NCI-H460 (cell line): Measurements from ENCODE around the gene SCYGR1. TPM values are rescaled to one million over a fixed set of nuclear protein-coding genes. Genes with fewer than 3 reads are reported as not detected.
"Not testable (repeated sequence)": the region's sequence is repeated elsewhere in the genome, so short reads cannot be mapped to it uniquely, and the experiment has no call there.

Source experiments
- DNase-seq: peaks from one replicate; pipeline ENCODE4 v3.0.0-alpha.2; 2016; ENCODE audit warnings: low read depth; ENCODE audit errors: extremely low read depth
- total RNA-seq: library from RNA; depleted of rRNA; stranded (reverse); fragments of >200 nt; shearing (Covaris generic); gene quantifications from 2 replicates; pipeline ENCODE4 v1.2.3, GENCODE V29; 2014

Gene SCYGR1
- total RNA-seq, 1 experiment from 2014 or later = not detected

GRCh38 chr2:227374158-227374557, 13.6 kb downstream of the SCYGR1 start:
- peak; percentile 96 for DNase-seq

GRCh38 chr2:227373389-227373788, 14.4 kb downstream of the SCYGR1 start:
- DNase-seq = no peak

- peak; percentile 92 for DNase-seq
Measured at GRCh38 chr2:227370791-227371312, 16.9 kb downstream of the SCYGR1 start.

- DNase-seq = peak; percentile 85
Measured at GRCh38 chr2:227370092-227370491, 17.7 kb downstream of the SCYGR1 start.

GRCh38 chr2:227368574-227368973, 19.2 kb downstream of the SCYGR1 start:
- DNase-seq = no peak

GRCh38 chr2:227367427-227367795, 20.3 kb downstream of the SCYGR1 start:
- DNase-seq = no peak

- peak; percentile 100 for DNase-seq
Measured at GRCh38 chr2:227366769-227367426, 20.9 kb downstream of the SCYGR1 start.

- DNase-seq = no peak
Measured at GRCh38 chr2:227365833-227366232, 21.9 kb downstream of the SCYGR1 start.

GRCh38 chr2:227364585-227365263, 23.0 kb downstream of the SCYGR1 start:
- DNase-seq = not testable (repeated sequence)

- DNase-seq = no peak
Measured at GRCh38 chr2:227363756-227364155, 24.0 kb downstream of the SCYGR1 start.

GRCh38 chr2:227360351-227360750, 27.4 kb downstream of the SCYGR1 start:
- DNase-seq = no peak

GRCh38 chr2:227351639-227352038, 36.1 kb downstream of the SCYGR1 start:
- no peak for DNase-seq

GRCh38 chr2:227349989-227350612, 37.6 kb downstream of the SCYGR1 start:
- DNase-seq = no peak

- no peak for DNase-seq
Measured at GRCh38 chr2:227348324-227348723, 39.4 kb downstream of the SCYGR1 start.

GRCh38 chr2:227347117-227347516, 40.6 kb downstream of the SCYGR1 start:
- DNase-seq = peak; percentile 81

- DNase-seq = no peak
Measured at GRCh38 chr2:227344231-227344630, 43.5 kb downstream of the SCYGR1 start.

GRCh38 chr2:227341553-227341952, 46.2 kb downstream of the SCYGR1 start:
- DNase-seq = no peak

GRCh38 chr2:227340106-227340505, 47.6 kb downstream of the SCYGR1 start:
- no peak for DNase-seq

GRCh38 chr2:227339098-227339599, 48.6 kb downstream of the SCYGR1 start:
- DNase-seq = no peak
